Chondrocyte (in vitro differentiated cells): ENCODE measurements around the gene GZMM. TPM values are rescaled to one million over a fixed set of nuclear protein-coding genes. Genes with fewer than 3 reads are reported as not detected.

Experiments
- DNase-seq: peaks from one replicate; pipeline ENCODE4 v3.0.0; 2021; ENCODE audit warnings: mixed read lengths, low spot score
- H3K27ac Mint-ChIP-seq: one replicate; pipeline ENCODE4 v1.8.0; 2021; ENCODE audit warnings: mild to moderate bottlenecking, moderate library complexity, mixed read lengths; ENCODE audit not compliant: unreplicated experiment
- H3K27me3 Mint-ChIP-seq: 2 replicates; pipeline ENCODE4 v1.8.0; 2021; ENCODE audit warnings: low read depth, mixed read lengths
- H3K36me3 Mint-ChIP-seq: 2 replicates; pipeline ENCODE4 v1.8.0; 2021; ENCODE audit warnings: low read depth, mixed read lengths
- H3K4me1 Mint-ChIP-seq: 2 replicates; pipeline ENCODE4 v1.8.0; 2021; ENCODE audit warnings: low read depth, mild to moderate bottlenecking, mixed read lengths
- H3K4me3 Mint-ChIP-seq: one replicate; pipeline ENCODE4 v1.8.0; 2021; ENCODE audit warnings: mild to moderate bottlenecking, moderate library complexity, mixed read lengths; ENCODE audit not compliant: unreplicated experiment
- H3K9me3 Mint-ChIP-seq: 2 replicates; pipeline ENCODE4 v1.8.0; 2021; ENCODE audit warnings: low read depth, mixed read lengths
- total RNA-seq: library from RNA; stranded (reverse); gene quantifications from 3 replicates; pipeline ENCODE4 v1.2.1, GENCODE V29; 2021
- TF ChIP-seq, protein P1 (sequence below): fragments of 200-600 bp; sonication (generic); IDR thresholded peaks from 2 replicates; pipeline ENCODE4 v1.5.0; 2021; ENCODE audit warnings: antibody characterized with exemption, mild to moderate bottlenecking, moderate library complexity

The GZMM gene
- total RNA-seq, 1 donor from 2014 or later = not detected

DNA sequence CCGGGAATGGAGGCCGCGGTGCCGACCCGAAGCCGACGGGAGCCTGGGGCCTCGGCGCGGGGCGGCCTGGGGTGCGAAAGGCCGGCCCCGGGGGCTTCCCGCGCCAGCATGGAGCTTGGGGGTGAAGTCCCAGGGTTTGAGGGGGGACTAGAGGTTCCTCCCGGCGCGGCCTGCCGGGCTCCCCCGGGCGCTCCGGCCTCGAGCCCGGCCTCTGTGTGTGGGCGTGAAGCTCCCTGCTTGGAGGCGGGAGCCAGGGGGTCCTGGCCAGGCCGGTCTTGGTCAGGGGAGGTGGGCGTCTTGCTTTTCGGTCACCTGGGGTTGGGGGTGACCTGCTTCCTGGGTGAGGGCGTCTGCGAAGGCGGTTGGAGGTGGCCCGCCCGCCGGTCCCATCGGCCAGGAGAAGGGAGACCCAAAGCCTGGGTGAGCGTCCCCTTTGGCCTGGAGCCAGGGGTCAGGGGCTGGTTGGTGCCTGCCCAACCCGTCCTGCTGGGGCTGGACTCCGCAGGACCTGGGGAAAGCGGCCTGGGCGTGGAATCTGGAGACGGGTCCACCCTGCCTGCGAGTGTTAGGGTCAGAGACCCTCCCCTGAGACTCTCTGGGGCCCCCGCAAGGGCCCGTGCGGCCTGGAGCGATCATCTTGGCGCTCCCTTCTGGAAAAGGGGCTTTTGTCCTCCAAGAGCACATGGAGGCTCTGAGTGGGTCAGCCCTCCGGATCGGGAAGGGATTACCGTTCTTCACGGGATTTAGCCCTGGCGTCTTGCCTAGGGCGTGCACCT is 29.1 kb downstream of the GZMM start:
- Mint-ChIP-seq H3K36me3 (no peaks in the 10 kb centered on the region), H3K9me3 (no peaks in the 10 kb centered on the region), H3K4me3 (peak overlapping the region; percentile 81), H3K27me3 (no peaks in the 10 kb centered on the region), H3K4me1 (peaks cover 51% of the 10 kb centered on the region), H3K27ac (peak overlapping the region; percentile 59)
- DNase-seq = peak; percentile 87
- TF ChIP-seq, protein P1, sequence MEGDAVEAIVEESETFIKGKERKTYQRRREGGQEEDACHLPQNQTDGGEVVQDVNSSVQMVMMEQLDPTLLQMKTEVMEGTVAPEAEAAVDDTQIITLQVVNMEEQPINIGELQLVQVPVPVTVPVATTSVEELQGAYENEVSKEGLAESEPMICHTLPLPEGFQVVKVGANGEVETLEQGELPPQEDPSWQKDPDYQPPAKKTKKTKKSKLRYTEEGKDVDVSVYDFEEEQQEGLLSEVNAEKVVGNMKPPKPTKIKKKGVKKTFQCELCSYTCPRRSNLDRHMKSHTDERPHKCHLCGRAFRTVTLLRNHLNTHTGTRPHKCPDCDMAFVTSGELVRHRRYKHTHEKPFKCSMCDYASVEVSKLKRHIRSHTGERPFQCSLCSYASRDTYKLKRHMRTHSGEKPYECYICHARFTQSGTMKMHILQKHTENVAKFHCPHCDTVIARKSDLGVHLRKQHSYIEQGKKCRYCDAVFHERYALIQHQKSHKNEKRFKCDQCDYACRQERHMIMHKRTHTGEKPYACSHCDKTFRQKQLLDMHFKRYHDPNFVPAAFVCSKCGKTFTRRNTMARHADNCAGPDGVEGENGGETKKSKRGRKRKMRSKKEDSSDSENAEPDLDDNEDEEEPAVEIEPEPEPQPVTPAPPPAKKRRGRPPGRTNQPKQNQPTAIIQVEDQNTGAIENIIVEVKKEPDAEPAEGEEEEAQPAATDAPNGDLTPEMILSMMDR = no peak

DNA sequence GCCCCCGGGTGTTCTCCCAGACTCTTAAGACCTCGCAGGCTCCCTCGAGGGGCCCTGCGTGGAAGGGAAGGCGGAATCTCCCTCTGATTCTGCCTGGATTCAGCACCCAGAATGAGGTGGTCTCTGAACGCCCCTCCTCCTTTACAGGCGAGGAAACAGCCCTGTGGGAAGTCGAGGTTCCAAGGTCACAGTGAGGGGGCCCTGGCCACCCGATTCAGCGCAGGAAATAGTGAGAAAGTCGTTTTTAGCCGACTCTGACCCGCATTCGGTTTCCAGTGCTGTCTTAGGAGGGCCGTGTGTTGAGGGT is 29.6 kb downstream of the GZMM start:
- DNase-seq = no peak
- Mint-ChIP-seq H3K27ac (peak overlapping the region; percentile 59), H3K4me3 (peak overlapping the region; percentile 81), H3K36me3 (no peaks in the 10 kb centered on the region), H3K4me1 (peaks cover 51% of the 10 kb centered on the region), H3K9me3 (no peaks in the 10 kb centered on the region), H3K27me3 (no peaks in the 10 kb centered on the region)
- TF ChIP-seq, protein P1 = no peak

DNA sequence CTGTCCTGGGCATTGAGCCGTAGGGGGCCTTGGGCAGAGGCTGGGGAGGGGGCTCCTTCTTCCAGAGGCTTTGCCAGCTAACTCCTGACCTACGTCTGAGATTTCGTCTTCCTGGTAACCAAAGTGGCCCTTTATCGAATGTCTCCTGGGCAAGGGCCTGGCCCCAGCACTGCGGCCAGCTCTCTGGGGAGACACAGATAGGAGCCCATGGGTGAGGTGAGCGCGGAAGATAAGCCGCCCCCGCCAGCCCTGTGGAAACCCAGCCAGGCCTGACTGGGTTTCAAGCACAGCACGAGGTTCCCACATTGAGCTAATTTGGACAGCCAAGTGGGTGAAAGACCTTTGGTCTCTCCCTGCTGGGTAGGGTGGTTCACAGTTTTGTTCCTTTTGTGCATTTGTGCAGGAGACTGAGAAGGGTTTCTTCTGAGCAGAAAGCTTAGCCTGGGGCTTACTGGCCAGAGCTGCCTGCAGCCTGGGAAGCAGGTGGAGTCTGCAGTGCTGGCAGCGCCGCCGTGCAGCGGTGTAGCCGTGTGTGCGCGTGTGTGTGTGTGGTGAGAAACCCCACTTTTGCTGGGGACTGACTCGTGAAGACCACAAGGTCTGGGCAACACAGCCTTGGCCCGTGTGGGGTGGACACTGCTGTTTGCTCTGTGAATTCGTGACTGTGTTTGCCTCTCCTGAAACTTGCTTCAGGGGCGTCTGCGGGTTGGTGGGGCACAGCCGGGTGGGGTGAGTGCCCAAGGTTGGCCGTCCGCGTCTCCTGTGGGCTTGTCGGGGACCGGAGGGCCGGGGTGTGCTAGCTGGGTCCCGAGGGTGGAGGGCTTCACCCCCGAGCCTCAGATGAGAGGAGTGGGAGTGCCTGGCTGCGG is 31.0 kb downstream of the GZMM start:
- DNase-seq = peak; percentile 79
- no peaks in the 10 kb centered on the region for H3K9me3 Mint-ChIP-seq
- H3K27me3 Mint-ChIP-seq = no peaks in the 10 kb centered on the region
- peak overlapping the region; percentile 81 for H3K4me3 Mint-ChIP-seq
- peaks cover 50% of the 10 kb centered on the region for H3K4me1 Mint-ChIP-seq
- TF ChIP-seq, protein P1 = no peak
- no peaks in the 10 kb centered on the region for H3K36me3 Mint-ChIP-seq
- peak overlapping the region; percentile 90 for H3K27ac Mint-ChIP-seq

DNA sequence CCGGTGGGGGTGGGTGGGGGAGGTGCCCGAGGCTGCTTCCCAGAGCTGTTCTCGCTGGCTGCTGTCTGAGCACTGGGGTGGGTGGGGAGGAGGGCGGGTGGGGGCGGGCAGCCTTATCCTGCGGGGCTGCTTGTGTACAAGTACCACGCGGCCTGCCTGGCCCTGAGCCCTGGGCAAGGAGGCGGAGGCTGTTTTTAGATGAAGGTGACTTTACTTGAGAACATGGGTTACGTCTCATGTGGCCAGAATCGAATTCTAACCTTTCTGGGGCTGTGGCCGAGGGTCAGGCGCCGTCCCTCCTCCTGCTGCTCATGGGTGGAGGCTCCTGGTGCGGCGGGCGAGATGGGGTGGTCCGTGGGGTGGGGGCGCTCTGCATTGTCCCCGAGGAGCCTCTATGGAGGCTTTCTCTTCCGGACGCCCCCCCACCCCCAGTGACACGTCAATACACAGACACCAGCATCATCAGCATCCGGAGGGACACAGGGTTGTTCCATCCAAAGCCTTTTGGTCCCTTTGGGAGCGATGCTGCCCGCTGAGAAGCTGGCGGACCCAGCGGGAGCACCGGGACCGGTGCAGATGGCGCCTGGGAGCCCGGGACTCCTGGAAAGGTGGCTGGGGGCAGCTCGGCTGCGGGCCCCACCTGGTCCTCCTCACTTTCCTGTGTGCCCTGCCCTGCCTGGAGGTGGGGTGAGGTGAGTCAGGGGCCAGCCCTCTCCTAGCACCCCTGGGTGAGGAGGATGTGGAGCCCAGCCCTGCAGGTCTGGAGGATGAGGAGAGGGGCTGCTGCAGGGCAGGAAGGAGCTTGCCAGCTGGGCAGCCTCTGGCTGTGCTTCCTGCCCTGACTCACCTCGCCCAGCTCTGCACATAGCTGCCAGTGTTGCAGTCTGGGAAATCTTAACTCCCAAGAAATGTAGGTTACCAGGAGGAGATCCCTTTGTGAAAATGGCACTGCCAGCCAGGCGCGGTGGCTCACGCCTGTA is 32.0 kb downstream of the GZMM start:
- DNase-seq = no peak
- H3K4me1 Mint-ChIP-seq = peaks cover 48% of the 10 kb centered on the region
- peak overlapping the region; percentile 31 for H3K4me3 Mint-ChIP-seq
- H3K36me3 Mint-ChIP-seq = no peaks in the 10 kb centered on the region
- peak overlapping the region; percentile 80 for H3K27ac Mint-ChIP-seq
- H3K9me3 Mint-ChIP-seq = no peaks in the 10 kb centered on the region
- no peaks in the 10 kb centered on the region for H3K27me3 Mint-ChIP-seq
- TF ChIP-seq, protein P1 = no peak
